ENCODE measurements around the gene WDR86.

- TF ChIP-seq POLR2A (IDR thresholded peaks at IDR 0.05; ENCODE audit: low read length) (no peak), GATA1 (IDR thresholded peaks at IDR 0.05; ENCODE audit: low read depth, low read length) (no peak)
Measured at GRCh38 chr7:151371266-151371665, 38.6 kb downstream of the WDR86 start.

Measured in erythroblast (primary cell).